C1 segment of cervical spinal cord (tissue), 14 donors: ENCODE measurements around the gene ZNF574.
A peak's percentile ranks its signal among the peaks of the same experiment; 100 is the strongest.

Experiments
- DNase-seq, 14 donors: peaks; one replicate each; lab custom pipeline; 2025; lab: John Stamatoyannopoulos, UW

The ZNF574 gene

DNA sequence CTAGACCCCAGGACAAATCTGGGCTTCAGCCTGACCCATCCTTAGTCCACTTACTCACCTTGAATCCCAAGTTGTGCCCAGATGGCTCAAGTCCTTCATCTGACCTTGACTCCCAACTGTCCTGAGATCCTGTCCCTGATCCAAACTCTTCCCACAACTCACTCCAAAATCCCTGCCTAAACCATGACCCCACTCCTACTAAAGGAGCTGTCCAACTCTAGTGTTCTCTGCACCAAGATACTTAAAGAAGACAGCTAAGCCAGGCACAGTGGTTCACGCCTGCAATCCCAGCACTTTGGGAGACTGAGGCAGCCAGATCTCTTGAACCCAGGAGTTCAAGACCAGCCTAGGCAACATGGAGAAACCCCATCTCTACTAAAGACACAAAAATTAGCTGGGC, 47.8 kb downstream of the ZNF574 start:
- DNase-seq = no peak

DNA sequence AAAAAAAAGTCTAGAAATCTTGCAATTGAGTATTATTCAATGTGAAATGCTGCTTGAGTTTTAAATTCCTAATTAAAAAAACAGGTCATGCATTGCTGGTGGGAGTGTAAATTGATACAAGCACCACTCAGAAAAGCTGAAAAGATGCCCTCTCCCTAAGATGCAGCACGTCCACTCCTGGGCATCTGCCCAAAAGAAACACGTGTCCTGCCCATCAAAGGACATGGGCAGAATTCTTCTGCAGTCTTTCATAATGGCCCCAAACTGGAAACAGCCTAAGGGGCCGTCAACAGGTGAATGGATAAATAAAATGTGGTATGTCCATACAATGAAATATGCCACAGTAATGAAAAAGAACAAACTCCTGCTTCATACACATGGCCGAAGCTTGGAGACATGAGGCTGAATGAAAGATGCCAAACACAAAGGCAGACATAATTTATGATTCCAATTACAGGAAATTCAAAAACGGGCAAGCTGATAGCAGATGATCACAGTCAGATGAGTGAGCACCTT, 48.5 kb downstream of the ZNF574 start:
- no peak for DNase-seq

DNA sequence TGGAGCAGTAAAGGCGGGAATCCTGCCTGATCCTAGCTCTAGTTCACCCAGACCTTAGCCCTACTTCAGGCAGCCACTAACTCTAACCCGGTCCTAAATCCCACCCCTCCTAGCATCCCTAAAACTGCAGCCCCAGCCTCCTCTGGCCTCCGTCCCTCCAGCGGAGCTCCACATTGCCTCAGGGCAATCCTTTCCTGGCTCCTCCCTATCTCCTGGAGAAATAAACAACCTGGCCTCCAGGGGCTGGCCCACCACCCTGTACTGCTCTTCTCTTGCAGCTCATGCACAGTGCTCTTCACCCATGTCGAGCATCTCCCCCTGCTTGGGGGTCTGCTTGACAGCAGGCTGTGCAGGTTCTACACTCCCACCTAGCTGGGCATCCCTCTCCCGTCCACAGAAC, 49.6 kb downstream of the ZNF574 start:
- no peak for DNase-seq

DNA sequence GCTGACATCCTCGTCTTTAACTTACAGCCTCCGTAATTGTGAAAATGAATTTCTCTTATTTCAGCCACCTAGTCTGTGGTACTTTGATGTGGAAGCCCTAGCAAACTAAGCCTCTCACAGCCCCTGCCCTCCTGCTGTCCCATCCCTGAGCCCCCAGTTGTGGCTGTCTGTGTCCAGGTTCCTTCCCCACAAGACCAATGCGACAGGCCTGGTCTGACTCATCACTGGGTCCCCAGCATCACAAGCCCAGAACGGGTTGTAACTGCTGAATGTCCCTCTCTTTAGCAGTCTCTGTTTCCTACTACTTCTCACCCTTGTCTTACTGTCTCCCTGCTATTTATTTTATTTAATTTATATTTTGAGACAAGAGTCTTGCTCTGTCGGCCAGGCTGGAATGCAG, 50.6 kb downstream of the ZNF574 start:
- no peak for DNase-seq

DNA sequence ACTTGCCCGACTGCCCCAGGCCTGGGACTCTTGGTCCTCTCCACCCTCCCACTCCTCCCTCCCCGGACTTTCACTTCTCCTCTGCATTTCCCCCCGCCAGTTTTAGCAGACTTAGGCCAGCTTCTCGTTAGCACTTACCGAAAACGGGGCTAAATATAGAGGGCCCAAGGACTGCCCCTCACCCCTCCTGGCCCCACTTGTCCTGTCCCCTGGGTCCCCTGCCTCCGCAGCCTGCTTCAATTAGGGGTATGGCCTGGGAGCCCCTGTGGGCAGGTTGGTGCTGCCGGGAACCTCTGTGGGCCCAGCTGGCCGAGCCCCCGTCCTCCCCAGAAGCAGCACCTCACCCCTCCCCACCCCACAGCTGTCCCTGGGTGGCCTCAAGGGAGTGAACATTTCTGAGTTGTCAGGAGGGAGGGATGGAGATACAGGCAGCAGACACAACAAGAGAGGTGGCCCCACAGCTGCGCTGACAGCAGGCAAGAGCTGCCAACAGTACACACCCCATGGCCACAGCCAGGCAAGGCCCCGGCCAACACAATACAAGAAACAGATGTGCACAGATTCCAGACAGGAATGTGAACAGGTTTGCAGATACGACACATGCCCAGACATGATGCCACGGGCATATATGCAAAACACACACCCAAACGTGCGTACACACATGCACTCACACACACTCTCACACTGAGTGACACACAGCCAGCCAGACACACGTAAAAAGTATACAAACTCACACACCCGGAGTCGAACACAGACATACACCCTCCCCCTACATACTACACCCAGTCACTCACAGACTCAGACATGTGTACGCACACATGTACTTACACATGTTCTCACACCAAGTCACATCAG, 53.7 kb downstream of the ZNF574 start:
- peak in 10 of 14 donors; percentile 4 to 64 (median 26) for DNase-seq

DNA sequence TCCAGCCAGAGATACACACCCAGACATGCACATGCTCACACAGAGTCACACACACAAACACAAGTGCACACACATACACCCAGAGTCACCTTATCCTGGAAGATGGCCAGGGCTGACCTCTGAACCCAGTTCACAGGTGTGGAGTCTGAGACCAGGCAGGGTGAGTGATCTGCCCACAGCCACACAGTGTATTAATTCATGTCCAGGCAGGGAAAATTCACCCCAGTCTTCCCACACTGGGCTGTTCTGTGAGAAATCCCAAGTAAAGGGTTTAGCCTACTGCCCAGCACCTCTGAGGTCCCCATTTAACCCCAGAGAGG, 54.2 kb downstream of the ZNF574 start:
- DNase-seq = no peak
